Stomach (tissue), 9 donors: ENCODE data around the gene MYH9. TPM values are rescaled to one million over a fixed set of nuclear protein-coding genes. Genes with fewer than 3 reads are reported as not detected.

Source experiments
- DNase-seq, 2 donors: peaks; one replicate each; pipeline versions ENCODE4 v3.0.0 to v3.0.0-alpha.2; 2013 to 2019
- H3K27ac ChIP-seq, 5 donors: fragments of 200-600 bp in 4 of 5; sonication (generic) in 4 of 5; one replicate each; pipeline ENCODE4 v1.5.1; 2013 to 2019; ENCODE audit warnings: mild to moderate bottlenecking in 1 of 5, moderate library complexity in 1 of 5
- H3K27me3 ChIP-seq, 3 donors: fragments of 200-600 bp; sonication (generic); one replicate each; pipeline ENCODE4 v1.5.1; 2017 to 2019; ENCODE audit warnings: mixed run types in 1 of 3
- H3K36me3 ChIP-seq, 4 donors: fragments of 200-600 bp; sonication (generic); 1 replicate in 3 of 4; 2 replicates in 1 of 4; pipeline ENCODE4 v1.5.1; 2016 to 2019
- H3K4me1 ChIP-seq, 4 donors: fragments of 200-600 bp; sonication (generic); one replicate each; pipeline ENCODE4 v1.5.1; 2016 to 2019
- H3K4me3 ChIP-seq, 4 donors: fragments of 200-600 bp; sonication (generic) in 3 of 4; one replicate each; pipeline ENCODE4 v1.5.1; 2016 to 2019; ENCODE audit warnings: mild to moderate bottlenecking in 1 of 4
- H3K9me3 ChIP-seq, 4 donors: fragments of 200-600 bp; sonication (generic); one replicate each; pipeline ENCODE4 v1.5.1; 2016 to 2019
- EP300 ChIP-seq: sonication (generic); formaldehyde crosslinking; IDR thresholded peaks from one replicate; pipeline ENCODE4 v1.6.1; 2017; ENCODE audit warnings: antibody characterized with exemption
- POLR2A ChIP-seq, 4 donors: fragments of 450-650 bp; IDR thresholded peaks; one replicate each; pipeline ENCODE4 v1.6.1; 2016; ENCODE audit warnings: antibody characterized with exemption in 4 of 4, control low read depth in 2 of 4, mild to moderate bottlenecking in 1 of 4, moderate library complexity in 1 of 4
- POLR2AphosphoS5 ChIP-seq, 3 donors: sonication (generic); formaldehyde crosslinking; IDR thresholded peaks; one replicate each; pipeline ENCODE4 v1.6.1; 2016; ENCODE audit warnings: antibody characterized with exemption in 3 of 3
- WGBS, 5 donors: extraction: QIAGEN DNeasy Blood & Tissue Kit in 3 of 5; methylation state at CpG; one replicate each; pipeline versions ENCODE4 v1.1.5 to v1.1.7; 2013 to 2018; 5-methylcytosine and 5-hydroxymethylcytosine counted together
- intact Hi-C: fragments of 100-400 bp; cut with DNase I; formaldehyde crosslinking; loops from one replicate; pipeline ENCODE4 v1.15.1; 2023; ENCODE audit warnings: low total_unique reads
- polyA plus RNA-seq, 3 donors: library from polyadenylated mRNA; stranded (reverse); fragments of 200-250 nt; gene quantifications; one replicate each; pipeline ENCODE4 v1.2.3, GENCODE V29; 2013
- total RNA-seq, 5 donors: library from RNA; depleted of rRNA; stranded (reverse); fragments of >200 nt; gene quantifications; one replicate each; pipeline versions ENCODE4 v1.1.0 to v1.2.3, GENCODE V29; 2014 to 2016
- TF ChIP-seq, protein P1 (sequence below), 7 experiments: fragments of 450-650 bp in 4 of 7; fragments of 200-600 bp in 3 of 7; sonication (generic) in 3 of 7; IDR thresholded peaks; one replicate each; pipeline ENCODE4 v1.5.1; 2016 to 2019; ENCODE audit warnings: antibody characterized with exemption in 7 of 7, control low read depth in 2 of 7, mild to moderate bottlenecking in 1 of 7
- donor health status: healthy with polysubstance abuse.
- donor health status: Bipolar disorder and iron deficiency.
- donor health status: healthy.

The MYH9 gene
- total and polyA plus RNA-seq, 8 donors, result 46.7 to 620 (median 197) TPM

DNA sequence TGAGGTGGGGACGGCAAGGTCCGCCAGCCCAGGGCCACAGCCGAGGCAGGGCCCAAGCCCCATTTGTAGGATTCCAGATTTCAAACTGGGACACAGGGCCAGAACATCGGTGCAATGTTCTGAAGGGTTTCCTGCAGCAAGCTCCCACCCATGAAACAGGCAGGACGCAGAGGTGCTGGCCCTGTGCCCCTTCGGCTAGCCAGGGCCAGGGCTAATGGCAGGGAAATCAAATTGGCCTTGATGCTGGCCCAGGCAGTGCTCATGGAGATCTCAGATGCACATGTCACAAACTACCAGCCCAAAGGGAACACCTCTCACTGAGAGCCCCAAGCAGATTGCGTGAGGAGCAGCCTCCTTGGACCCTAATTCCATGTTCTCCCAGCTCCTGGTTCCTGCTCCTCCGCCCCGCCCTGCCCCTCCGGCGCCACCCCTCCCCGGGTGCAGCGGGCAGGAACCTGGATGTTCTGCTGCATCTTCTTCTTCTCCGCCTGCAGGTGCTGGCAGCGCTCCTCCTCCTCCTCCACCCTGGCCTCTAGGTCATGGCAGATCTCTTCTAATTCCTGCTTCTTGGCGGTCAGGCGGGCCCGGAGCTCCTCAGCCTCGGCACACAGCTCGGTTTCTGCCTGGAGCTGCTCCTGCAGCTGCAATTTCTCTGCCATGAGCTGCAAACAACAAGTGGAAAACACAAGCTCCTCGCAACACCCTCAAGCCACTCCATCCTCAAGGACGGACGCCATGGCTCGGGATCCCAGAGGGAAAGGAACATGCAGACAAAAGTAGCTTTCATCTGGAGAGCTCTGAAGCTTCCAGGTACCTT lies 87.2 kb downstream of the MYH9 start:
- peak overlapping the region in 3 of 5 donors; percentile 65 to 77 (median 76) for H3K27ac ChIP-seq
- intact Hi-C loops, result loop anchor here (5.0 kb wide), 1 partner anchor 172 kb away; no protein-coding TSS in a partner anchor
- 86 to 94% (median 92%) methylated on average over 23 to 24 of the region's 24 CpGs for WGBS, 5 donors
- H3K9me3 ChIP-seq, result no peaks in the 10 kb centered on the region
- no peak for TF ChIP-seq POLR2AphosphoS5 (IDR thresholded peaks at IDR 0.05)
- TF ChIP-seq, protein P1, sequence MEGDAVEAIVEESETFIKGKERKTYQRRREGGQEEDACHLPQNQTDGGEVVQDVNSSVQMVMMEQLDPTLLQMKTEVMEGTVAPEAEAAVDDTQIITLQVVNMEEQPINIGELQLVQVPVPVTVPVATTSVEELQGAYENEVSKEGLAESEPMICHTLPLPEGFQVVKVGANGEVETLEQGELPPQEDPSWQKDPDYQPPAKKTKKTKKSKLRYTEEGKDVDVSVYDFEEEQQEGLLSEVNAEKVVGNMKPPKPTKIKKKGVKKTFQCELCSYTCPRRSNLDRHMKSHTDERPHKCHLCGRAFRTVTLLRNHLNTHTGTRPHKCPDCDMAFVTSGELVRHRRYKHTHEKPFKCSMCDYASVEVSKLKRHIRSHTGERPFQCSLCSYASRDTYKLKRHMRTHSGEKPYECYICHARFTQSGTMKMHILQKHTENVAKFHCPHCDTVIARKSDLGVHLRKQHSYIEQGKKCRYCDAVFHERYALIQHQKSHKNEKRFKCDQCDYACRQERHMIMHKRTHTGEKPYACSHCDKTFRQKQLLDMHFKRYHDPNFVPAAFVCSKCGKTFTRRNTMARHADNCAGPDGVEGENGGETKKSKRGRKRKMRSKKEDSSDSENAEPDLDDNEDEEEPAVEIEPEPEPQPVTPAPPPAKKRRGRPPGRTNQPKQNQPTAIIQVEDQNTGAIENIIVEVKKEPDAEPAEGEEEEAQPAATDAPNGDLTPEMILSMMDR (IDR thresholded peaks at IDR 0.05), result no peak
- no peak for TF ChIP-seq POLR2A (IDR thresholded peaks at IDR 0.05)
- no peak for TF ChIP-seq EP300
- peaks cover 96 to 100% (median 100%) of the 10 kb centered on the region in 4 donors for H3K36me3 ChIP-seq
- H3K27me3 ChIP-seq, result no peaks in the 10 kb centered on the region
- no peak for DNase-seq
- H3K4me3 ChIP-seq, result no peak overlapping the region
- H3K4me1 ChIP-seq, result peaks cover 7 to 43% (median 24%) of the 10 kb centered on the region in 4 donors

DNA sequence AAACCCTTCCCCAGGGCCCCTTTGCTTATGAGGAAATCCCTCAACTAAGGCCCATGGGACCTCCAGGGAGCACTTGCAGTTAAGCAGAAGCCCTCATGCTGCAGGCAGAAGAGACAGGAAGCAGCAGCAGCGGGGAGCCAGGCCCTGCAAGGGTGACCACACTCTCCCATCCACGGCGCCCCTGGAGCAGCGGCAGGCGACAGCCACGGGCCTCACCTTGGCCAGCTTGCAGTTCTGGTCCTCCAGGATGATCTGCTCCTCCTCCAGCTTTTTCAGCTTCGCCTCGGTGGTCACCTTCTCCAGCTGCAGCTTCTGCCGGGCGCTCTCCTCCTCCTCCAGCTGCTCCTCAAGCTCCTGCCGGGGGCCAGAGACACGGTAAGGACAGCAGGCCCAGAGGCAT lies 87.9 kb downstream of the MYH9 start:
- H3K4me1 ChIP-seq, result peaks cover 7 to 37% (median 24%) of the 10 kb centered on the region in 4 donors
- H3K36me3 ChIP-seq, result peaks cover 96 to 100% (median 100%) of the 10 kb centered on the region in 4 donors
- intact Hi-C loops, result loop anchor here (5.0 kb wide), 1 partner anchor 172 kb away; no protein-coding TSS in a partner anchor

GRCh38 chr22:36299295-36299694 lies 88.5 kb downstream of the MYH9 start:
- peaks cover 96 to 100% (median 100%) of the 10 kb centered on the region in 4 donors for H3K36me3 ChIP-seq

More for the DNA sequence above, 87.9 kb downstream of the MYH9 start:
- Histone ChIP-seq H3K4me3 (no peak overlapping the region), H3K27me3 (no peaks in the 10 kb centered on the region), H3K27ac (peak overlapping the region in 2 of 5 donors; percentile 35 to 77), H3K9me3 (no peaks in the 10 kb centered on the region)
- TF ChIP-seq, protein P1 (IDR thresholded peaks at IDR 0.05), result no peak
- TF ChIP-seq POLR2AphosphoS5 (IDR thresholded peaks at IDR 0.05) (no peak), POLR2A (IDR thresholded peaks at IDR 0.05) (no peak), EP300 (no peak)
- DNase-seq, result no peak
- WGBS, 5 donors, result 77 to 93% (median 89%) methylated on average over 7 to 12 of the region's 12 CpGs

GRCh38 chr22:36298601-36299000 lies 89.2 kb downstream of the MYH9 start:
- no peak overlapping the region for H3K4me3 ChIP-seq
- H3K27ac ChIP-seq, result peak overlapping the region in 2 of 5 donors; percentile 34 to 77
- no peak for DNase-seq
- no peaks in the 10 kb centered on the region for H3K9me3 ChIP-seq
- no peaks in the 10 kb centered on the region for H3K27me3 ChIP-seq
- intact Hi-C loops, result no loop called here
- WGBS, 5 donors, result 84 to 94% (median 93%) methylated on average over 12 to 13 of the region's 13 CpGs
- peaks cover 97 to 100% (median 100%) of the 10 kb centered on the region in 4 donors for H3K36me3 ChIP-seq
- peaks cover 7 to 24% (median 11%) of the 10 kb centered on the region in 4 donors for H3K4me1 ChIP-seq
- TF ChIP-seq POLR2A (IDR thresholded peaks at IDR 0.05), result no peak
- no peak for TF ChIP-seq POLR2AphosphoS5 (IDR thresholded peaks at IDR 0.05)
- TF ChIP-seq EP300, result no peak
- TF ChIP-seq, protein P1 (IDR thresholded peaks at IDR 0.05), result no peak

More at GRCh38 chr22:36299295-36299694, 88.5 kb downstream of the MYH9 start:
- TF ChIP-seq POLR2AphosphoS5 (IDR thresholded peaks at IDR 0.05), result no peak
- TF ChIP-seq, protein P1 (IDR thresholded peaks at IDR 0.05), result no peak
- TF ChIP-seq POLR2A (IDR thresholded peaks at IDR 0.05), result no peak
- TF ChIP-seq EP300, result no peak
- Histone ChIP-seq H3K27ac (peak overlapping the region in 3 of 5 donors; percentile 34 to 77 (median 35)), H3K4me1 (peaks cover 7 to 31% (median 18%) of the 10 kb centered on the region in 4 donors), H3K9me3 (no peaks in the 10 kb centered on the region), H3K27me3 (no peaks in the 10 kb centered on the region), H3K4me3 (no peak overlapping the region)
- no peak for DNase-seq
- WGBS, 5 donors, result 87 to 94% (median 89%) methylated on average over 12 to 14 of the region's 14 CpGs
- intact Hi-C loops, result no loop called here
